Fibroblast of peridontal ligament (primary cell): ENCODE measurements around the gene SNX24.
"Not testable (repeated sequence)": the region's sequence is repeated elsewhere in the genome, so short reads cannot be mapped to it uniquely, and the experiment has no call there.

Experiments
- DNase-seq: peaks from one replicate; pipeline ENCODE4 v3.0.0-alpha.2; 2010; ENCODE audit errors: extremely low read depth

Gene SNX24

DNA sequence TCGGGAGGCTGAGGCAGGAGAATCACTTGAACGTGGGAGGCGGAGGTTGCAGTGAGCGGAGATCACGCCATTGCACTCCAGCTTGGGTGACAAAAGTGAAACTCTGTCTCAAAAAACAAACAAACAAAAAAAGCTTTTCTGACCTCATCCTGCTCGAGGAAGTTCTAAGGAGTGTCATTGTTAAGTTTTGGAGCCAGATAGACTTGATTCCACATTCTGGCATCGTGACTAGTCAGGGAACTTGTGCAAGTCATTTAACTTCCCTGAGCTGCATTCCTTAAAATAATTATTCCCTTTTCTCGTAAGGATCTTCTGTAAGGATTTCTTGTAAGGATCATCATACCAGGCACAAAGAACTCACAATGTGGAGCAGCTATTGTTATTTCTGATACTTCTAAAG, 26.2 kb downstream of the SNX24 start:
- DNase-seq: peak; percentile 33

DNA sequence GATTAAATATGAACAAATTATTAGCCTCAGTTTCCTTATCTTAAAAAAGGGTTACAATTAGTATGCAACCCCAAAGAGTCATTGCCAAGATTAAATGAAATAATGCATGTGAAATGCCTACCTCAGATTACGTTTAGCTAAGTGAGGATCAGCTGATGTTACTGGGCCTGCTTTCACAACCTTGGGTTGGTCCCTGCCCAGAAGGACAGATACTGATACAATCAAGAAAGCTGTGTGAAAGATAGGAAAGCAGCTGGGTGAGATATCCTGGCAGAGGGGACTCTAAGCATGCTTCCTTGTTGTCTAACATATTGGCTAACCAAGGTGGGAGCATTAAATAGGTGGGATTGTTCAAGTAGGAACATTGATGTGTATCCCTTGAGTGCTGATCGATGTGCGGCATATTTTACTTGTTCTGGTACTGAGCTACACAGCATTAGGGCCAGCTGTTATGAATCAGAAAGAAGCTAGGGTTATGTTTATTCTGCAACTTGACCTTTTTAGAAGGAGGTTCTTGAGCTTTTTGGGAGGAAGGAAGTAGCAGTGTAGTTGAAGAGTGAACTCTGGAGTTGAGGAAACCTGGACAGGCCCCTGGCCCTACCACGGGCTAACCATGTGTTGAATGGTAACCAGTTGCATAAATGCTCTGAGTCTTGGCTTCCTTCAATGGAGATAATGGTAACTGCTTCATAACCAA, 28.9 kb downstream of the SNX24 start:
- peak; percentile 40 for DNase-seq

DNA sequence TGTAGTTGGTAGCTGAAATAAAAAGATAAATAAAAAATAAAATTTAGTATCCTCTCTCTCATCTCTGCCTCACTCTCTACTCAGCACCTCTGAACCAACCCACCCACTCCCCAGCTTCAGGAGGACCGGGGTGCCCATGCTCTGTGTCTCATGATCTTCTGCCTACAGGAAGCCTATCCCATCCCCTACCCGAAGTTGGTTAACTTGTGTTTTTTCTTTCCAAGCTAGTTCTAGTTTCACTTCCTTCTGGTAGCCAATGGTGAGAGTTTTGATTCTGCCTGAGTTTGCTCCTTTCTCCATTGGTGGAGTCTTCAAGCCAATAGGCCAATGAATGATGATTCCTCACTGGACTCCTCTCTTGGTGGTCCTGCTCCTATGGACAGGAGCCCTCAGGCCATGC, 32.1 kb downstream of the SNX24 start:
- DNase-seq: no peak

DNA sequence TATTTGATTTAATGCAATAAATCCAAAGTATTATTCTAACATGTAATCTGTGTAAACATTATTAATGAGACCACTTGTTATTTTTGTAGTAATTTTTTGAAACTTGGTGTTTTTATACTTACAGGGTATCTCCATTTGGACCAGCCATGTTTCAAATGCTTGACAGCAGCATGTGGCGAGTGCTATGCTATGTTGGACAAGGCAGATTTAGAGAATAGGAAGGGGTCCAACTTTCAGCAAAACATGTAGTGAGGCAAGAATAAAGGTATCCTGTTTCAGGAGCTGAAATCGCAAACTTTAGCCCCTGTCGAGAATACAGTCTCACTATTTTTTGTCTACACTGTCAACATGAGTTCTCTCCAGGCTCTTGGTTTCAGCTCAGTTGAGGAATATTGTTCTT, 33.7 kb downstream of the SNX24 start:
- no peak for DNase-seq

DNA sequence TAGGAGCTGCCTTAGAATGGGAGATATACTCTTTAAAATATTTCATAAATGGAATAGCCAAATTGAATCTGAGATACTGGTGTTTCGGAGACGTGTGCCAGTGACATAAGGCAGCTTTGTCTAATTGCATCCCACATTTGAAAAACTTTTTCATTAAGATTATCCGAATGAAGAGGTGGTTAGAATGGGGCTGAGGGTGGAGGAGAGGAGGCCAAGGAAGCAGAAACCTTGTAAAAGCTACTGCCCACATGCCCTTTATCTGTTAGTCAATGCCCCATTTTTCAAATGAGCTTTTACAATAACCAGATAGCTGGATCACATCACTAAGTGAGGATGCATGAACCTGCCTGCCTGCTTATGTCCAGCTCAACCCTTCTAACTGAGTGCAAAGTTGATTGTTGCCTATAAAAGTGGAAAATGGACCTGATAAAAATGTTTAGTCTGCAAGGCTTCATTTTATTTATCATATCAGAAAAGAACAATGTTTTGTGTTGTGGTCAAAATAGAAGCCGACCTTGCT, 34.8 kb downstream of the SNX24 start:
- no peak for DNase-seq

DNA sequence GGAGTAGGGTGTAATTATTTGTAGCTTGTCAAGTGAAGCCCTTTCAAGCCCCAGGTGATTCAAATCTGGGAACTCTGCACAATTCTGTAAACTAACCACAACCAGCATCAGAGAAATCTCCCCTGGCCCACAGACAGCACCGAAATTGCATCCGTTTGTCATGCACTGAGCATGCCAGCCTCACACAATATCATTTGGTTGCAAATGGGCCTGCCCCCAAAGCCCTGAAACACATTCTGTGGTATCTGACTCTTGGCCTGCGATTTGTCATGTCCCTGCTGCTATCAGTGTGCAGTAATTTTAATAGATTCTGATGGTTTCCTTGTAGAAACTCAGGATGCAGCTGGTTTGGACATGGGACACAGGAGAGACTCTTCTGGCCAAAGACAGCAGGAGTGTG, 35.3 kb downstream of the SNX24 start:
- no peak for DNase-seq

DNA sequence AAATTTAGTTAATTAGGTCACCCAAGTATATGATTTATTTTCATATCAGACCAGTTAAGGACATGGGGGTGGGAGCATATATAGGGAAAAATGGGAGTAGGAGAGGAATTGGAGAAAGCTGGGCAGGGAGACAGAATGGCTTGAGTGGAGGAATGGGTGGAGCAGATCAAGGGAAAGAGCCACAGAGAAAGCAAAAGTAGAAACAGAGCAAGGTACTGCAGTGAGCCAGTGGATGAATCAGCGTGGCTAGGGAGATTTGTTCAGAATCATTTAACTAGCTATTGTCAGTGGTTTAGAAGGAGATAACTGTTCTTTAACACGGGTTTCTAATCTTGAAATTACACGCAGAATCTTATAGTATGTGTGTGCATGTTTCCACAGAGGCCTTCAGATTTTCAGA, 37.4 kb downstream of the SNX24 start:
- DNase-seq: peak; percentile 55

DNA sequence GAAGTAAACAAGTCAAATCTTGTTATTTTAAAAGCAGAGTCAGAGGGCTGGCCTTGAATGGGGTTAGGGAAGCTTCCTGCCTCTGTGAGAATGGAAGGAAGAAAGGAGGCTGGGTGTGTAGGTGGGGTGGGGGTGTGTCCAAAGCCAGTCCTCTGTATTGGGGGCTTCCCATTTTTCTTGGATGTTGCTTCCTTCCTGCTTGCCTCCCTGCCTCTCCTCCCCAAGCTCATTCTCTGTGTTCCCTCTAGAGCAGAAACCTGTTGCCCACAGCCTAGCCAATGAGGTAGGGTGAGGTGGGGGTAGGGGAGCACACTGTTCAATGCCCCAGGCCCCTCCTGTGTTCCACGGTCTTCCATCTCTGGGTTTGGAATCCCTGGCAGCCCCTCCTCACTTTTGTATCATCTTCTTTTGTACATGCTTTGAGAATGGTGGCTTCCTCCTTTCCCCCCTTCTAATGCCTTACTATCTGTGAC, 39.7 kb downstream of the SNX24 start:
- DNase-seq: no peak

DNA sequence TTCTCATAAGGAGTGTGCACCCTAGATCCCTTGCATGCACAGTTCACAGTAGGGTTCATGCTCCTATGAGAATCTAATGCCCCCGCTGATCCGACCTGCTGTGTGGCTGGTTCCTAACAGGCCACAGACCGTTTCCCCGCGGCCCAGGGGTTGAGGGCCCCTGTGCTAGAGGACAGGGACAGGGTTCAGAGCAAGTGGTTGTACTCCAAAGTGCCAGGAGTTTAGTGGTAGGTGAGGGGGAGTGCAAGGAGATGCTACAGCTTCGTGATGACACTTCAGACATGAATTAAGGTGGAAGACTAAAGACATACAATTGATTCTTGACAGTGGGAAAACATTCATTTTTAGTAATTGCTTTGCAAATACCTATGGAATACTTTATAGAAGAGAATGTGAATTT, 40.5 kb downstream of the SNX24 start:
- DNase-seq: no peak

DNA sequence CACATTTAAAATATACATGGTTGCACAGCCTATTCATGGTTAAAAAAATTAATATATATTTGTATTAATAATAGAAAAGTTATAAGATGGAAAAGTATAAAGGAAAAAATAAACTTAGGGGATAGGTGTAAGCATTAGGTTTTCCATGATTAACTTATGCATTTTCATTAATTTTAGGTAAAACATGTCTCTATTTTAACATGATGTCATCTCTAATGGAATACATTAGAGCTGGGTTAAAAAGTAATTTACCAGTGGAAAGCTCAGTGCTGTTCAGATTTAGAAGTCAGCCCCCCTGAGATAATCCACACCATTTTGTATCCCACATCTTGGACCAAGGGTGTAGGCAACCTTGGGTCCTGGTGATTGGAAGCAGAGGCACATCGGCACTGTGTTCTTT, 49.7 kb downstream of the SNX24 start:
- no peak for DNase-seq

DNA sequence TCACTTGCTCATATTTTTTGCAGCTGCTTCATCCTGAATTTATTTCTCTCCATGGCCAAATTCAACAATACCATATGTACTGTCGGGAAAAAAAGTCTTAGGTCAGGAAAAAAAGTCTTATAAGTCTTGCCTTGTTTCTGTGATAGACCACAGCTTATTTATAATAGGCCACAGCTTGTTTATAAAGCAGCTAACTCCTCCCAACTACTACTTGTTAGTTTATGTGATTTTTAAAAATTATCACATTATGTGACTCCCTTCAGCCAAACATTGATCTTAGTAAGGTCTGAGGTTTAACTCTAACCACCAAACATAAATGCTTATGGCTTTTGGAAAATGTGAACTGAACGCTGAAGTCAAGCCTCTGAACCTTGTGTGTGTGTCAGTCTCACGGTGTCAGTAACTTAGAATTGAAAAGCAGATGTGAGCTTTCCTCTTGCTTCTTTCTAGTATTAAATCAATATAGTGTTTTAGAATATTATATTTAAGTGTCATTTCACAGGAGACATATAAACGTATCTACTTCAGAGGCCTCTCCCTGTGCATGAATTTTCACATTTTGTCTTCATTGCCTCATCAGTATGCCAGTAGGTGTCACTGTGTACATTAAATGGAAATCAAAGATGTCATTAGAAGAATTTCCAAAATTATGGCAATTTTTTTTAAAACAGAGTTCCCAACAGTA, 51.3 kb downstream of the SNX24 start:
- peak; percentile 78 for DNase-seq

DNA sequence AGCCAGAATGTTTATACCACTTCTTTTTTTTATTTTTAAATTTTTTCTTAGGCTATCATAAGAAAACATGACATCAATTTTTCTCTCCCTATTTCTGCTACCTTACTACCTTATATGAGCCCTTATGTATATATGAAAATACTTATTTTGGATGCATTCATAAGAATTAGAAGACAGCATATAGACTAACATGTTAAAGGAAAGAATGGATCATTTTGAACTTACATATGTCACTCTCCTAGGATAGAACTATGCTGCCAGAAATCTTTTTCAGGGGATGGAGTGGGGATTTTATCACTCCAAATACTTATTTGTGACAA, 51.8 kb downstream of the SNX24 start:
- no peak for DNase-seq

DNA sequence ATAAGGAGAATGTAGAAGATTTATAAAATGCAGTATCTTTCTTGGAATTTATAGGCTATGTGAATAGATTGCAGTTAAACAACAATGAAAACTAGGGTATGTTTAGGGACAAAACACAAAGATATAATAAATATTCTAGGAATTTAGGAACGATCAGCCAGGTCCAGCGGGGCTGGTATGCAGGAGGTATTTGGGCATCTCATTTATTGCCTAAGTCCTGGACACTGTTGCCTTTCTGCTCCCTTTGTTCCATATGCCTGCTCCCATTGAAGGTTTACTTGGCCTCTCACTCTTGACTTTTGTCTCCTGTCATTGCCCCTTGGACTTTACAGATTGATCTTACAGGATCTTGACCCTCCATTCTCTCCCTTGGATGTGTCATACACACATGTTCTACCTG, 55.9 kb downstream of the SNX24 start:
- DNase-seq: no peak

DNA sequence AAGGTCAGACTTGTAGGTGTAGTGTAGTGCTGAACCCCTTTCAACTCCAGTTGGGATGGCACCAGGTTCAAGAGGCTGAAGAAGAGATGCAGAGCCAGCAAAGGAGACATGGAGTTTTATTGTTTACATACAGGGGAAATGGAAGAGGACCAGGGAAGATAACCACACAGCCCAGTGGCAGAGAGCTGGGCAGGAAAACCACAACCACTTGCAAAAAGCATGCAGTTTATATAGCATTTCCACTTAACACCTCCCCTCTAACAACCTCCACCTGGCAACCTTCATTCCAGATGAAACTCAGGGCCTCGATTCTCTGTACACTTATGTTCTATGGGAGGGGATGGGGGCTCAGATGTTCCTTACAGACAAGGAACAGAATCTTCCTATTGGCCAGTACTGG, 56.9 kb downstream of the SNX24 start:
- DNase-seq: no peak

DNA sequence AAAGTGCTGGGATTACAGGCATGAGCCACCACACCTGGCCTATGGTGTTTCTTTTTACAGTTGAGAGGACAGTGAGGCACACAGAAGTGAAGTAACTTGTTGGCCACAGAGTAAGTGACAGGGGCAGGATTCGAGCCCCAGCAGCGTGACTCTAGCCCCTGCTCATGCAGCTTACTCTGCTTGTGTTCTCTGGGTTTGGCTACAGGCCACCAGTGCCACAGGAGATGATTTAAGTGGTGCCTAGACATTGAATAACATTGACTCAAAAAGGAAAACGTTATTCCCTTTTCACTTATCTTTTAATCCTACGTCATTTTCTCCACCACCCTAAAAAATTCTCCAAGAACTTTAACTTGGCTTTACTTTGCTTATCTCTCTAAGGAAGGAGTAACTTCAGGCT, 61.4 kb downstream of the SNX24 start:
- DNase-seq: peak; percentile 11

DNA sequence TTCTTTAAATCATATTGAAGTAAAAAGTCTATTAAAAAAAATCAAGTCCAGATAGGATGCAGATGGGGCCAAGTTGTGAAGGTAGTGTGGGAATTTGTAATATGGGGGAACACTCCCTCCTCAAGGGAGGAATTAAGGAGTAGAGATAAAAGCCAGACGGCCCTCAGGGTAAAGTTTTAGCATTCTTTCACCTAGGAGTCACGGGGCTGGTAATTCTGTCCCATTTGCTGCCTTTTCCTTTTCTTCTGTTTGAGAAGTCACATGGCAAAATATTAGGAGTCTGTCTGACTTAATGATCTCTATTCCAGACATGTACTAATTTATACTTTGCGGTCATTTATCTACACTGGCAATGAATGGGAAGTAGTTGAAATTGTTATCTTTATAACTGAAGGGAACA, 61.9 kb downstream of the SNX24 start:
- no peak for DNase-seq

DNA sequence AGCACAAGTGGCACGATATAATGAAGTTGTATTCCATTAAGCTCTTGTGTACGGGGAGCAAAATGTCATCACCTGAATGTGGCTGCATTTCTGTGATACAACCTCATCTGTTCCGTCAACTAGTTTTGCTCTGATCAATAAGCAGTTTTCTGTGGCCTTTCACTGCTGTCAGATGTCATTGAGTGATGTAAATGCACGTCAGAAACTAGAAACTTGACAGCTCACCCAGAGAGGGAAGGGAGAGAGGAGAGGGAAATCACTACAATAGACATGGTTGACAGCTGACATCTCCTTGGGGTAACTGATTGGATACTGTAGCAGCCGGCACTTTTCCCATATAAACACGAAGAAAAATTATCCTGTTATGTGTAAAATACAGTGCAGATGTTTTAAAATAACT, 62.7 kb downstream of the SNX24 start:
- no peak for DNase-seq

DNA sequence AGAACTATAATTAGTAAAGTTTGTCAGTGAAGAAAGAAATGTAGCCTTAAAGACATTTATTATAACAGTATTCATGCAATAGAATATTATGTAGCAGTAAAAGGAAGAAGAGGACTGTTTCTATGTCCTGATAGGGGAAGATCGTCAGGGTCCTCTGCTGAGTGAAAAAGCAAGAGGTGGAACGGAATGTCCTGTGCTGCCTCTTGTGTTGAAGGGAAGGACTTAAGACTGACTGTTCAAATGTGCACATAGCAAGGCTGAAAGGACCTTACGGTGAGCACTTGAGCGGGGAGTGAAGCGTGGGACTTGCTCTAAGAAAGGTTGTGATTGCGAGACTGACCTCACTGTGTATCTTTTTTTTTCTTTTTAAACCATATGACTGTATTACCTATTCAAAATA, 63.2 kb downstream of the SNX24 start:
- no peak for DNase-seq

DNA sequence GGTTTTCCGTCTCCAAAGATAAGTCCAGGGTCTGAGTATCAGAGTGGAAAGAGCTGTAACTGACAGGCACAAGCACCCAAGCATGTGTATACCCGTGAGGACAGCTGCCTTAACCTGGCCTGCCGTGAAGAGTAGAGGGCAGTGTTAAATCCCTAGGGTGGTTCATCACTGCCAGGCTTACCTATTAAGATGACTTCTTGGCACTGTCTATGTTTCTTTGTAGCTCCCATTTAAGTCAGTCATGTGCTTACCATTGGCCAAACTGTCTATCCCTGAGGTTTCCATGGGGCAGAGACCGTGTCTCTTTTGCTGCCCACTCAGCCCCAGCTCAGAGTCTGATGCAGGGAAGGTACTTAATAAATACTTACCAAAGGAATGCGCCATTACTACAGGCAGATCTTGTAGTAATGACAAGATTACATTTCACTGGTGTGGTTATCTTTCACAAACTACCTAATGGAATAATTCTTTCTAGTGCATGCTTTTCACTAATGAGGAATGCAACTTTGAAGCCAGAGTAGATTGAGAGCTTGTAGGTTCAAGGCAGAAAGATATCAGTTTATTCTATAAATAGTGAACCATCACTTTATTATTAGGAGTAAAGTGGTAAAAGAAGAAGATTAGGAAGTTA, 64.2 kb downstream of the SNX24 start:
- no peak for DNase-seq

DNA sequence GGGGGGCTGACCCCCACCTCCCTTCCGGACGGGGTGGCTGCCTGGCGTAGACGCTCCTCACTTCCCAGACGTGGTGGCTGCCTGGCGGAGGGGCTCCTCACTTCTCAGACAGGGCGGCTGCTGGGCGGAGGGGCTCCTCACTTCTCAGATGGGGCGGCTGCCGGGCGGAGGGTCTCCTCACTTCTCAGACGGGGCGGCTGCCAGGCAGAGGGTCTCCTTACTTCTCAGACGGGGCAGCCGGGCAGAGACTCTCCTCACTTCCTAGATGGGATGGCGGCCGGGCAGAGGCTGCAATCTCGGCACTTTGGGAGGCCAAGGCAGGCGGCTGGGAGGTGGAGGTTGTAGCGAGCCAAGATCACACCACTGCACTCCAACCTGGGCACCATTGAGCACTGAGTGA, 68.0 kb downstream of the SNX24 start:
- not testable (repeated sequence) for DNase-seq

DNA sequence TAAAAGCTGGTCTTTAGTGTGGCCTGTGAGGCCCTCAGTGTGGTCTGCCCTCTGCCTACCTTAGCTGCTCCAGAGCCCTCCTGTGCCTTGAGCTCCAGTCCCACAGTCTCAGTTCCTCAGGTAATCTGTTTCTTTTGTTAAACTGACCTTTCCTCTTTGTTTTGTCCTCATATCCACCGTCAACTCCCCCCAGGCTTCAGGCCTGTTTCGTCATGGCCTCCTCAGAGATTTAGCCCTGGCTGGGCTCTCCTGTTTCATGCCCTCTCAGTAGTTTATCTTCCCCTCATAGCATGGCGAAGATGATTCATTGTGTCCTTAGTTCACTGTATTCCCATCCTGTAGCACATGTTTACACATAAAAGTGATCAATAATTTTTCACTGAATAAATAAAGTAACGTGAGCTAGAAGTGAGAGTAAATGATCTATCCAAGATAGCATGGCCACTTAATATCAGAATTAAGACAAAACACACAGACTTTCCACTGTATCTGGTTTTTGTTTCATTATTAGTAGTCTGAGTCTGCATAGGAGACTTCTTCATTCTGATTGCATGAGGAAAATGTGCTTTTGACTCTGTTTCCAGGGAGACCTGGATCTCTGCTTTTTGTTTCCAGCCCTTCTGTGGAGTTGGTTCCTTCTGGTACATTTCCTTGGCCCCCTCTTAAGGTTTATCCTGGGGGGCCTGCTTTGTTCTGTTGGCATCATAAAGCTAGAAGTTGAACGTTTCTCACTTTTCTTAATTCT, 70.5 kb downstream of the SNX24 start:
- DNase-seq: peak; percentile 34

DNA sequence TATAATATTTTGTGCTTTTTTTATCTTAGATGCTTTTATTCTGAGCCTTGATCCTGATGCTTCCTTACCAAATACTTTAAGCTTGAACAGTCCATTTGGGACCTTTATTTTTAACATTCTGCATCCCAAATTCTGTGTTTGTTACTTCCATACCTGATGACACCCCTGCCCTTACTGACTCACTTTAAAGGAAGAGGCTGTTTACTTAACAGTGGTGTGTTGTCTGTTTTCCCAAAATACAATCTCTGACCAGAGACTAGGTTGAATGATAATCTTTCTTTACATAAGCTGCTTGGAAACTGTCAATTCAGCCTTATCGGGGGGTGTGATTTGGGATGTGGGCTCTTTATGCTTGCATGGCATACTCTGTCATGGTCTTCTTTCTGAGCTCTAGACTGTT, 71.1 kb downstream of the SNX24 start:
- DNase-seq: no peak
